KBM-7 (cell line): ENCODE measurements around the gene LRBA.
"Not testable (repeated sequence)": the region's sequence is repeated elsewhere in the genome, so short reads cannot be mapped to it uniquely, and the experiment has no call there.

Experiments
- DNase-seq: peaks from one replicate; pipeline ENCODE4 v3.0.0-alpha.2; 2015
- in situ Hi-C: fragments of 300-500 bp; cut with MboI; formaldehyde crosslinking; loops from 2 replicates; pipeline ENCODE4 v1.14.3; 2020; ENCODE audit warnings: low sequenced_read_pairs, low pct_unique_long_range_greater_than_20kb, mixed read lengths

The LRBA gene

DNA sequence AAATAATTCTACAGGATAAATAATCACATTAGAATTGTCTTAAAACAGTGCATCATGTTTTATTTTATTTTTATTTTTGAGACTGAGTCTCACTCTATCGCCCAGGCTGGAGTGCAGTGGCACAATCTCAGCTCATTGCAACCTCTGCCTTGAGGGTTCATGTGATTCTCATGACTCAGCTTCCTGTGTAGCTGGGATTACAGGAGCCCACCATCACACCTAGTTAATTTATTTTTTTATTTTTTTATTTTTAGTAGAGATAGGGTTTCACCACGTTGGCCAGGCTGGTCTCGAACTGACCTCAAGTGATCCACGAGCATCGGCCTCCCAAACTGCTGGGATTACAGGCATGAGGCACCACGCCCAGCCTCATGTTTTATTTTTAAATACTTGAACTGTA is 353.5 kb downstream of the LRBA start:
- DNase-seq, in situ Hi-C loops: not testable (repeated sequence)

DNA sequence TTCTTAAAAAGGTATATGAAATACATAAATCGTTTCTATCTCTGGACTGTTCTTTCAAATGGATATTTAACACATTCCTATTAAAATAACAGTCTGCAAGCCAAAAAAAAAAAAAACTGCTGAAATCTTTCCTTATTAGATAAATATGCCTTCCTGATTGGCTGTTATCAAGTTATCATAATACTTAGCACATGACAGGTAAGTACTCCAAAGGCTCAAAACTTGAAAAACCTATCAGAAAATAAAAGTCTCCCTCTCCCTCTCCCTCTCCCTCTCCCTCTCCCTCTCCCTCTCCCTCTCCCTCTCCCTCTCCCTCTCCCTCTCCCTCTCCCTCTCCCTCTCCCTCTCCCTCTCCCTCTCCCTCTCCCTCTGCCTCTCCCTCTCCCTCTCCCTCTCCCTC is 356.8 kb downstream of the LRBA start:
- in situ Hi-C loops, DNase-seq: not testable (repeated sequence)

DNA sequence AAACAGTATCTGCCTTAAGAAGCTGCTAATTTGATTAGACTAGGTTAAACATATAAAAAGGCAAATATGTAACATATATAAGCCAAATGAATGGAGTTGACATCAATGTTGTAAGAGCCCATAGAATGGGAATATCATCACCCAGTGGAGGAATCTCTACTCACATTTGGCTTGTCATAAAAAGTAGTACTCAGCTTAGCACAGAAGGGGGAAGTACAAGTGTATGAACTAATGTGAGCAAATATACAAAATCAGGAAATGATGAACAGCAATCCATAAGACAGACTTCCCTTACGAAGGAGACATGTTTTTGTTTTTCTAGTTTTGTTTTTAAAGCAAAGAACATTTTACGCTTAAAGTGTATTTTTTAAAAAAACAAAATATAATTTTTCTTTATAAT is 358.2 kb downstream of the LRBA start:
- DNase-seq = peak; percentile 25
- in situ Hi-C loops = no loop called here

DNA sequence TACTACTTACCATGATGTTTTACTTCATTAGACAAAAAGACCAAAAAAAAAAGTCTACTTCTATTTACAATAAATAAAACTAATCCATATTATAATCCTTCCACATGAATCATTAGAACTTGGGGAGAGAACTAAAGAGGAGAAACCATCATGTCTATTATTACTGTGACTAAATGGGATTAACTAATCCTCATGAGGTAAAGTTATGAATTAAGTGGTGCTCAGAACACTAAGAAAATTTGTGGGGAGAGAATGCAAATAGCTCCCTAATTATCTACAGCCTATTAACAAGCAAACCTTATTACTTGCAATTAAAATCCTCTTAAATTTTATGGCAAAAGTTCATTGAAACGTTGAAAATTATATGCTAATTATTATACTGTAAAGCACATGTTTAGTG is 364.3 kb downstream of the LRBA start:
- in situ Hi-C loops = no loop called here
- no peak for DNase-seq

DNA sequence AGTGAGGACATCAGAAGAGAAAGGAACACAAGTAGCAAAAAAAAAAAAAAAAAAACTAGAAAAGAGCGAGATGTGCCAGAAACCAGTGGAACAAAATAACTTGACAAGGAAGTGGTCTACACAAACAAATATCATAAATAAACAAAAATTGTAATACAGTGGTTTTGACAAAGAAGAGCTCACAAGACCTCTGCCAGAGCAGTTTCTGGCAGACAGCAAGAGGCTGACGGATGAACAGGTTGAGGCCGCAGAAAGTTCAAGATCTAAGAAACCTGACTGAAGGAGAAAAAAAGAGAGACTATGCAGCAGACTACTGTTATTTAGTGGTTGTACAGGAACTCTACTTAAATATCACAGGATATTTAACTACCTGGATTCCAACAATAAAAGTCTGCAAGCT is 367.0 kb downstream of the LRBA start:
- in situ Hi-C loops = no loop called here
- DNase-seq = no peak

DNA sequence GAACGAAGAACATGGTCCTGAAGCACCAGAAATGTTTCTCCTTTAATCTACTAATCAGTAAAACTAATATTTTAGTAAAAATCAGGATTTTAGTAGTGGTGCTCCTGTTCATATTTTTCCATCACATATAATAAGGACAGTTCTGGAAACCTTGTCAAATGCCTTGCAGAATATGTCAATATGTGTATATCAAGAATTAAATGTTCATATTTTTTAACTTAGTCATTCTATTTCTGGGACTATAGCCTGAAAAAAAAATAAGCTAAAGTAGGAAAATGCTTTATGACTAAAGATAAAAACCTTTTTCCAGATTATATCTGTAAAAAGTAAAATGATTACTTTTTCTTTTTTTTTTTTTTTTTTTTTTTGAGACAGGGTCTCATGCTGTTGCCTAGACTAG is 368.1 kb downstream of the LRBA start:
- no peak for DNase-seq
- in situ Hi-C loops = no loop called here

DNA sequence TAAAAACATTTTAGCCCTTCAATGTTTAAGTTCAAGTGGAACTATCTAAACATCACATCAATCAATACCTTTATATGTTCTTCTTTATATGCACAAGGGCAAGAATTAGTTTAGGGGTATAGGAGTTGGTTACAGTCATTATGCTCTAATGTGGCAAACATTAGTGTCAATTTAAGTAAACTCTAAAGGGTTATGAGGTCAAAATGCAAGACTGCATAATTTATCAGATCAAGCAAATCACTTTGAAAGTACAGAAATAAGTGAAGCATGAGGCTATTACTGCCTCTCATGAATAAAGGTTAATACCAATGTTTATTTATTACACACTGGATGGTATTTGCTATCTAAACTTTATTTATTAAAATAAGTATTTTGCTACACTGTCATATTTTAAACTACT is 373.5 kb downstream of the LRBA start:
- in situ Hi-C loops = no loop called here
- no peak for DNase-seq

DNA sequence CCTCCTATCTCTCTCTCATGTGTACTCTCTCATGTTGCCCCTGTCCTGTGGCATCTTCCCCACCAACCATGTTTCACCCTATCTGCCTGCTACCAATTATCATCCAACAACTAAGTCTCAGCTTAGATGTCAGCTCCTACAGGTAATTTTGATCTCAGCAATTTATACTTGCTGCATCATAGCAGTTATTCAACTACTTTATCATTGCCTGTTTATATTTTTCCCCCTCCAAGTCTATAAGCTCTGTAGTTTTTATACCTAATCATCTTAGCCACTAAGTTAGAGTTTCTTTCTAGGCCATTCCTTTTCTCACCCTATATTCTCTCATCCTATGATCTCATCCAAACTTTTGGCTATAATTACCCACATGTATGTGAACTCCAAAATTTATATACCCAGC is 382.4 kb downstream of the LRBA start:
- DNase-seq = no peak
- in situ Hi-C loops = no loop called here

DNA sequence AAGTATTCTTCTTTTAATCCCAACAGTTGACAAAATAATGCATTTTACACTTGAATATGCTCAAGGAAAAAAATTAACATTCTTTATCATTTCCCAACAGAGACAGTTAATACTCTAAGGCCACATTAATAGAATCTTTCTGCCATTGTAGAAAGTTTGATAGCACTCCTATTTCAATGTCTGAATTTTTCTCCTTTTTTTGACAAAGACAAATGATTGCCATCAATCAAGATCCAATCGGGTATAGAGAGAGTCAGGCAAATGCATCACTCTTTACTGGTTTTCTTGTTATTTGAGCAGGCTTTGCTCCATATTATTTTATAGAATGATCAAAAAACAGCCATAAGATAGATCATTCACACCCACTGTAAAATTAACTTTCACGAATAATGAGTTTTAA is 387.0 kb downstream of the LRBA start:
- DNase-seq = no peak
- in situ Hi-C loops = no loop called here

DNA sequence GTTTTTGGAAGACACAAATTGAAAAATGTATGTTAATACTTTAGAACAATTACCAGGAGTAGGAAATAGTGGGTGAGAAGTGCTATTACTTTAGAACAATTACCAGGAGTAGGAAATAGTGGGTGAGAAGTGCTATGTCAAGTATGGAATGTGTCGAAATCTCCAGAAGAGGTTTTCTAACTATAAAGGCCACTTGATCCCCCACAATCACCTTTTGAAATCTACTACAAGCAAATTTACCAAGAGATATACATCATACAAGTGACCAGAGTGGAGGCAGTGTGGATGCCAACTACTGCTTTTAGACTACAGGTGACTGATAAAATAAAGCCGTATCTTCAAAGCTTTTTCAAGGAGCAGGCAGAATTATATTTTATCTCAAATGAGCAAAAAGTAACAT is 390.1 kb downstream of the LRBA start:
- DNase-seq = no peak
- in situ Hi-C loops = no loop called here

DNA sequence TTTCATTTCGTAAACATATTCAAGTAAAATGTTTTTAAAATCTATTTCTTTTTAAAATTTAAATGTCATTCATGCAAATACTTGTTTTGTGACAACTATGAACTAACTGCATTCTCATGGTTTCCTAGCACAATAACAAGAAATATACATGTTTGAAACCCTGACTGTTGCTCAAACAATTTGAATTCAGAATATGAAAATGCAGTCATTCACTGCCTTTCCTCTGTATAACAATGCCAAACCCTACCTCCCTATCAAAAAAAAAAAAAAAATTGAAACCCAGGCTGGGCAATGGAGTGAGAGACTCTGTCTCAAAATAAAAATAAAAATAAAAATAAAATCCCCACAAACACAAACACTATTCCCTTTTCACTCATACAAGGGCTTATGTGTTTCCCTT is 391.0 kb downstream of the LRBA start:
- in situ Hi-C loops = no loop called here

DNA sequence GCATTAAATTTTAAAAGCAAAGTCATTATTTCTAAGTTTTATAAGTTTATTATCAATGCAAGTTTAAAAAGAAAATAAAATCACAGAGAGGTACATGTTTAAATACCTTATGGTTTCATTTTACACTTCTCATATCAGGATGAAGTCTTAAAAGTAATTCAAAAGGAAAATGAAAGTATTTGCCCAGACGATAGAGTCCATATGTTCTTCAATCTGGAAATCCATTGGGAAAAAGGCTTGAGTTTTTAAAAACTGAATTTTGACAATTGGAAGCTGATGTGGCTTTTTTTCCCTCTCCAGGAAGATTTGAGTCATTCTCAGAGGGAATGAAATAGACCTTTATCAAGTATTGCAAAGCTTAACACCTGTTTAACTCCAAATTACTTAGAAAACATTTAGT is 396.0 kb downstream of the LRBA start:
- in situ Hi-C loops = no loop called here
- no peak for DNase-seq

More for the DNA sequence above, 391.0 kb downstream of the LRBA start:
- no peak for DNase-seq

DNA sequence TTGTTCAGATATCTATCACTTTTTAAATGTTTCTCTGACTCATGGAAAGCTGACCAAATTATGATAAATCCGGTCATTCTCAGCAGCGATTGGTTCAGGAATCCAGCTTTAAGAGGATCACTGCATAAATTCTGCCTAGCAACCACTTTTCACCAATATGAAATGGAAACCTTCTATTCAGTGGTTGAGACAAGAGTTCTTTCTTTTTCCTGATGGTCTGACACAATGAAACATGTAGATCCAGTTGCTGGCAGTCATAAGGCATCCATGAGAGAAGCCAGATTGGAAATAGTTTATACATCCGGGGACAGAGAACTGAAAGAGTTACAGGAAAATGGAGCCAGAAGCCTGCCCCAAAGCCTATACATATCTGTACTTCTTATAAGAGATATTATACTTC is 406.0 kb downstream of the LRBA start:
- in situ Hi-C loops = no loop called here
- DNase-seq = no peak

DNA sequence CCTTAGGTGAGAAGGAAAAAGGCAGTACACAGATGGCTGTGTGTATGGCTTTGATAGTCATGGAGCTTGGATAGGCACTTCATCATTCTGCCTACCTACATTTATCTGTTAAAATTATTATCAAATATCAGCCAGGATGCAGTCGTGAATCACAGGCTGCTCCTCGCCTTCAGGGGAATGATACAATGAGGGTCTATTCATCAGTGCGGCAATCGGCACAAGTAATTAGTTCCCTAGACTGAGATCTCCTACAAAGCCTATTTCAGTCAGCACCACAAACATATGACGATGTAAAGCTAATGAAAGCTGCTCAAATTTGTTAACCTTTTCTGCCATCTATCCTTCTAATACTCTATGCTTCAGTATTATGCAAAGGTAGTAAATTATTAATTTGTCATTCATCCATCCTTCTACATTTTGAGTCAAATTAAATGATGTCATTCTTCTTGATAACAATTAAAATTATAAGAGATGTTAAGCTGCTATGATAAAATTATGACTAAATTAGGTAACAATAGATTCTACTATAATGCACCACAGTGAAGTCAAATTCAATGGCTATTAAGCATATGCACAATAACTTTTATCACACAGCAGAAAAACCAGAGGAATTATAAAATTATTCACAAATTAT is 414.2 kb downstream of the LRBA start:
- in situ Hi-C loops = no loop called here
- DNase-seq = no peak

DNA sequence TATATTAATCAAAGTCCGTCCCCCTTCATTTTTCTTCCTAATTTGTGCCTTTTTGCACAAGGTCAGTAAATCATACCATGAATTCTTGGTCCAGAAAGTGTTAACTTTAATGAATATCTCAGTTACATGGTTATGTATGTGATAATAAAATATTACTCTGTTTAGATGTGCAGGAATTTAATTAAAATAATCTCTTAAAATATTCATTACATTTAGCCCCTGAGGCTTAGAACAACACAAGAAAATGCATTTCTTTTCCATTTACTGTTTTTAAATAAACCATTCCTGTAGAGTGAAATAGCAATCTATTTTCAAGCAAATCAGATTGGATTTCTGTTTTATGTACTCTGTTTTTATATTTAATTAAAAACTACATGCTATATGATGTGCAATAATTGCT is 415.5 kb downstream of the LRBA start:
- no peak for DNase-seq
- in situ Hi-C loops = no loop called here

DNA sequence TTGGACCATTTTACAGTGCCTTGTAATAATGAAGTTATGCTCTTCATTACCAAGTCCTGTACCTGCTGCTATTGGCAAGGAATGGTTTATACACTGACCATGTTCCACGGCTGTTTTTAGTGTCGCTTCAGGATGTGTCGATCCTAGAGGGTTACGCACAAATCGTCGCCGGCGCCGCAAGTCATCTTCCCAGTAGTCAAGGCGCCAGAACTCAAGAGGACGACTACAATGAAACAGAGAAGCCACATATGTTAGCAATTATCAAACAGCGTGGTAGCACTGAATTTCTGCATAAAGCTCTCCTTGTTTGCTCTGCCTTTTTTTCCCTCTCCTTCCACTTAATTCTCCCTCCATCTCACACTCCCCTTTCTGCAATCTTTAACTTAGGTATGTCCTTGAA is 416.2 kb downstream of the LRBA start:
- in situ Hi-C loops = no loop called here
- no peak for DNase-seq

DNA sequence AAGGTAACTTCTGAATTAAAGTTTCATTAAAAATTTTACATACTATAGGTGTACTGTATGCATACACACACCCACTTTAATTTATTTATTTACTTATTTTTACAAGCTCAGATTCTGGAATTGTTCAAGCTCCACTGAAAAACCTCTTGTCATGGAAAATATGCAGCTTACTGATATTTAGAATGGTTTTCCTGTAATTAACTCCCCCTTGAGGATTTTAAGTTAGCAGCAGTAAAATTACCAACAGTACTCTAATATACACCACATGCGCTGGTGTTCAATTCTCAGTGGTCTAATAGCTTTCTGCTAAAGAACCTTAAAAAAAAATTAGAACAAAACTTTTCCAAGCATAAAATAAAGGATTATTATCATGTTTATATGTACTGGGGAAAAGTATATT is 421.1 kb downstream of the LRBA start:
- in situ Hi-C loops = no loop called here
- DNase-seq = peak; percentile 6

DNA sequence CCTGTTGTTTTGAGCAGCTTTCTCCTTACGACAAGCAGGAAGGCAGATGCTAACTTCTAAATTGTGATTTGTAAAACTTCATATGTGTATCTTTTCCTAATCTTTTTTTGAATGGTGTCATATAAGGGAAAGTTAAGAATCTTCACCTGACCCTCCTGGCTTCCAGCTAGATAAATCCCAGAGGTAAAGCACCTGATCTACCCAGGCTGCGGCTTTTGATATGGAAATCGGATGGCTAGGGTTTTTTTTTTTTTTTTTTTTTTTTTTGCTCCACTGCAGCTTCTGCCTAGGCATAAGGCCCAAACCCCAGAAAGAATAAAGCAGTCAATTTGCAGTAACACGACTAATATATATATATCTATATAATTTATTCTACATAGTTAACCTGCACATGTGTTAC is 423.2 kb downstream of the LRBA start:
- in situ Hi-C loops = no loop called here
- DNase-seq = no peak

DNA sequence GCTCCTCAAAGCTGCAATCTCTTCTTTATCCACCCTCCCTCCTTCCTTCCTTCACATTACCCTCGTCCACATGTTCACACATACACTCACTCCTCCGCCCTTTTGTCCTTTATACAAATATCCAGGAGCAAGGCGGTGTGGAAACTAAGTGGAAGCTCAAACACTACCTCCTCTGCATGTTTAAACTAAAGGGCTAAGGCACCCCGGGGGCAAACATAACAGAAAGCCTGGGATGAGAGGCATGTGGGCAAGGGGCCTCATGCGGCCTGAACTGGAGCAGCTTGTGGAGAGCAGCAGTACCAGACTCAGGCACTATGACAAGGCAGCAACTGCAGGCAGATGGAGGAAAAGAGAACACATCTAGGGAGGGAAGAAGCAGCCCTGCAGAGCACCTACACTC is 423.7 kb downstream of the LRBA start:
- in situ Hi-C loops = no loop called here
- no peak for DNase-seq

DNA sequence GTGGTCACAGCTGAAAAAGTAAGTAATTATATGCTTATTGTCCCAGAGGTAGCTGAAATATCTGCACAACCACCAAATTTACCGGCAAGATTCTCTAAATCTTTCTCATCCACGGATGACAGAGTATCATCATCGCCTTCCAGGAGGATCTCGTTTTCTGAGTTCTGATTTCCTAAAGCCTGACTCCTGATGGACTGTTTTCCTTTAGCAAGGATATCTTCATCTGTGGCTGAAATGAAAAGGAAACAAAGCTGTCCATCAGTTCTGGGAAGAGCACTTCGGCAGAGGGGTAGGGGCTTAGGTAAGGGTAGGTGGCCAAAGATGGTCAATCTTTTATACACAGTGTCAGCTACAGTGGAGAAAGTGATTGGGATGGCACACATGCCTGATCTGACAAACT is 424.5 kb downstream of the LRBA start:
- no peak for DNase-seq
- in situ Hi-C loops = no loop called here

DNA sequence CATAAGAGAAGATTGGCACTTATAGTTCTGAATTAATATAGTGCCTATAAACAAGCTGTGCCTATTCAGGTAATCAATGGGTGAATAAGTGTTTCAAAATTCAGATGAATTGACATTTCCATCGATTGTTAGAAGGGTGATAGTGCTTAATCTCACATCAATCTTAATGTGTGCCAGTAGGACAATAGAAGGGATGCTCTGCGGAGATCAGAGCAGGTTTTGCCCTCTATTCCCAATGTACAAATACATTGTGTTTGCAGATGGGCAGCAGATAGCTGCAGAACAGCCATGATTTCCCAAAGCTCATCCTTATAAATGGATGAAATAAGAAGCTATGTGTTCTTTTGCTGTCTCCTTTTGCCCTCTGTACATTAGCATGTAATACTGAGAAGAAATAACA is 425.9 kb downstream of the LRBA start:
- in situ Hi-C loops = no loop called here
- no peak for DNase-seq

DNA sequence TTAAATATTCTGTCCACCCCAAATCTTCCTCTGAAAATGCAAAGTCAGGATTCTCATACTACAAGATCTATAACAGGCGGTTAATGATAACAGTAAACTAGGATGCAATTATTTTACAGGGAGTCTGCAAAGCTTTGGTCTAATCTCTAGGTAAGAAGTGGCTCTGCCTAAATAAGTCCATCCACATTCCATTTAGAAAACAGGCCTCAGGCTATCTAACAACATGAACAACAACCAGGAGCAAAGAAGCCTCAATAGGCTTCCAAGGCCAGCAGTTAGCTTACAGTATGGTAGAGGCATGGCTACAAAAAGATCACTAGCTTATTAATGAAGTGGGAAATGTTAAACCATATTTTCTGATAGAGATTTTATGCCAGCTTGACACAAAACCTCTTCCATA is 426.8 kb downstream of the LRBA start:
- no peak for DNase-seq
- in situ Hi-C loops = no loop called here
